Caco-2 (cell line): ENCODE data around the gene IQSEC3. TPM values are rescaled to one million over a fixed set of nuclear protein-coding genes. Genes with fewer than 3 reads are reported as not detected.

Source experiments
- BruUV-seq: library from RNA; stranded (reverse); fragments of 400-500 nt; replicated peaks from 2 replicates; lab custom pipeline; 2021; lab: Mats Ljungman, UMichigan
- CTCF ChIA-PET: fragments of 300-600 bp; sonication (Branson Sonifier 250); formaldehyde crosslinking; loops from one replicate; lab custom pipeline; 2022; ENCODE audit warnings: antibody characterized with exemption; lab: Charles Lee
- POLR2A ChIA-PET: fragments of 300-600 bp; sonication (Branson Sonifier 250); formaldehyde crosslinking; loops from one replicate; lab custom pipeline; 2022; ENCODE audit warnings: antibody characterized with exemption; lab: Charles Lee
- DNase-seq, 2 experiments: peaks; one replicate each; pipeline versions ENCODE4 v3.0.0 to v3.0.0-alpha.2; 2020 to 2022
- H3K27me3 ChIP-seq: replicated peaks from 2 replicates; pipeline ENCODE4 v1.6.0; 2011; ENCODE audit warnings: low read length; ENCODE audit not compliant: control insufficient read depth, insufficient read depth
- H3K36me3 ChIP-seq: 2 replicates; pipeline ENCODE4 v1.5.1; 2011; ENCODE audit warnings: low read length; ENCODE audit not compliant: control insufficient read depth, insufficient read depth
- H3K4me1 ChIP-seq: fragments of 250-450 bp; sonication (Bioruptor Pico); 2 replicates; pipeline ENCODE4 v1.5.1; 2020; ENCODE audit warnings: mild to moderate bottlenecking
- H3K4me3 ChIP-seq: 2 replicates; pipeline ENCODE4 v1.5.1; 2011; ENCODE audit warnings: low read depth, mild to moderate bottlenecking, control low read depth, low read length
- H3K9me3 ChIP-seq: fragments of 250-450 bp; sonication (Bioruptor Pico); 2 replicates; pipeline ENCODE4 v1.5.1; 2020; ENCODE audit warnings: mild to moderate bottlenecking, moderate library complexity
- H3K27ac Mint-ChIP-seq: one replicate; pipeline ENCODE4 v1.8.0; 2022; ENCODE audit warnings: mixed read lengths; ENCODE audit not compliant: unreplicated experiment
- H3K27me3 Mint-ChIP-seq: one replicate; pipeline ENCODE4 v1.8.0; 2022; ENCODE audit warnings: mixed read lengths; ENCODE audit not compliant: insufficient read depth, unreplicated experiment
- H3K36me3 Mint-ChIP-seq: one replicate; pipeline ENCODE4 v1.8.0; 2022; ENCODE audit warnings: mild to moderate bottlenecking, mixed read lengths; ENCODE audit not compliant: insufficient read depth, unreplicated experiment
- H3K4me1 Mint-ChIP-seq: one replicate; pipeline ENCODE4 v1.8.0; 2022; ENCODE audit warnings: low read depth, mixed read lengths; ENCODE audit not compliant: unreplicated experiment
- H3K4me3 Mint-ChIP-seq: one replicate; pipeline ENCODE4 v1.8.0; 2022; ENCODE audit warnings: mild to moderate bottlenecking, moderate library complexity, mixed read lengths; ENCODE audit not compliant: unreplicated experiment
- H3K9me3 Mint-ChIP-seq: one replicate; pipeline ENCODE4 v1.8.0; 2022; ENCODE audit warnings: mixed read lengths; ENCODE audit not compliant: unreplicated experiment
- intact Hi-C: fragments of 100-400 bp; cut with micrococcal nuclease; formaldehyde crosslinking; loops from one replicate; pipeline ENCODE4 v1.10.0; 2022; ENCODE audit not compliant: unreplicated experiment
- total RNA-seq: library from RNA; stranded (reverse); gene quantifications from 2 replicates; pipeline ENCODE4 v1.2.3, GENCODE V29; 2022
- TF ChIP-seq, protein P1 (sequence below), 2 experiments: fragments of 200-600 bp in 1 of 2; IDR thresholded peaks; 1 replicate in 1 of 2; 2 replicates in 1 of 2; pipeline versions ENCODE4 v1.5.1 to v1.8.0; 2011 to 2022; ENCODE audit warnings: antibody characterized with exemption in 1 of 2, control low read depth in 1 of 2, inconsistent platforms in 1 of 2, low read depth in 1 of 2, low read length in 1 of 2, mild to moderate bottlenecking in 1 of 2, moderate library complexity in 1 of 2; ENCODE audit not compliant: insufficient read depth in 1 of 2, severe bottlenecking in 1 of 2, unreplicated experiment in 1 of 2

IQSEC3 gene
- total RNA-seq, 1 experiment from 2014 or later = 0.59 TPM

- no peaks in the 10 kb centered on the region for H3K9me3 ChIP-seq
- Mint-ChIP-seq H3K27me3 (no peaks in the 10 kb centered on the region), H3K9me3 (no peaks in the 10 kb centered on the region), H3K36me3 (no peaks in the 10 kb centered on the region), H3K4me1 (peaks cover 14% of the 10 kb centered on the region), H3K4me3 (no peak overlapping the region), H3K27ac (no peak overlapping the region)
- no TSS peak for BruUV-seq
- intact Hi-C loops = no loop called here
- POLR2A ChIA-PET = no interaction called here
- CTCF ChIA-PET = interaction anchor here (0.6 kb wide), 1 partner anchor 16 kb away, joined by 5 read pairs; no protein-coding TSS in a partner anchor
- no peaks in the 10 kb centered on the region for H3K36me3 ChIP-seq
- no peaks in the 10 kb centered on the region for H3K27me3 ChIP-seq
- no peak overlapping the region for H3K4me3 ChIP-seq
- no peak for DNase-seq
- TF ChIP-seq, protein P1, sequence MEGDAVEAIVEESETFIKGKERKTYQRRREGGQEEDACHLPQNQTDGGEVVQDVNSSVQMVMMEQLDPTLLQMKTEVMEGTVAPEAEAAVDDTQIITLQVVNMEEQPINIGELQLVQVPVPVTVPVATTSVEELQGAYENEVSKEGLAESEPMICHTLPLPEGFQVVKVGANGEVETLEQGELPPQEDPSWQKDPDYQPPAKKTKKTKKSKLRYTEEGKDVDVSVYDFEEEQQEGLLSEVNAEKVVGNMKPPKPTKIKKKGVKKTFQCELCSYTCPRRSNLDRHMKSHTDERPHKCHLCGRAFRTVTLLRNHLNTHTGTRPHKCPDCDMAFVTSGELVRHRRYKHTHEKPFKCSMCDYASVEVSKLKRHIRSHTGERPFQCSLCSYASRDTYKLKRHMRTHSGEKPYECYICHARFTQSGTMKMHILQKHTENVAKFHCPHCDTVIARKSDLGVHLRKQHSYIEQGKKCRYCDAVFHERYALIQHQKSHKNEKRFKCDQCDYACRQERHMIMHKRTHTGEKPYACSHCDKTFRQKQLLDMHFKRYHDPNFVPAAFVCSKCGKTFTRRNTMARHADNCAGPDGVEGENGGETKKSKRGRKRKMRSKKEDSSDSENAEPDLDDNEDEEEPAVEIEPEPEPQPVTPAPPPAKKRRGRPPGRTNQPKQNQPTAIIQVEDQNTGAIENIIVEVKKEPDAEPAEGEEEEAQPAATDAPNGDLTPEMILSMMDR (IDR thresholded peaks at IDR 0.05; ENCODE audit: insufficient read depth in 1 of 2, low read depth in 1 of 2, low read length in 1 of 2, severe bottlenecking in 1 of 2, unreplicated experiment in 1 of 2) = no peak
- H3K4me1 ChIP-seq = peaks cover 9% of the 10 kb centered on the region
Measured at GRCh38 chr12:171276-171675, 104.7 kb downstream of the IQSEC3 start.

DNA sequence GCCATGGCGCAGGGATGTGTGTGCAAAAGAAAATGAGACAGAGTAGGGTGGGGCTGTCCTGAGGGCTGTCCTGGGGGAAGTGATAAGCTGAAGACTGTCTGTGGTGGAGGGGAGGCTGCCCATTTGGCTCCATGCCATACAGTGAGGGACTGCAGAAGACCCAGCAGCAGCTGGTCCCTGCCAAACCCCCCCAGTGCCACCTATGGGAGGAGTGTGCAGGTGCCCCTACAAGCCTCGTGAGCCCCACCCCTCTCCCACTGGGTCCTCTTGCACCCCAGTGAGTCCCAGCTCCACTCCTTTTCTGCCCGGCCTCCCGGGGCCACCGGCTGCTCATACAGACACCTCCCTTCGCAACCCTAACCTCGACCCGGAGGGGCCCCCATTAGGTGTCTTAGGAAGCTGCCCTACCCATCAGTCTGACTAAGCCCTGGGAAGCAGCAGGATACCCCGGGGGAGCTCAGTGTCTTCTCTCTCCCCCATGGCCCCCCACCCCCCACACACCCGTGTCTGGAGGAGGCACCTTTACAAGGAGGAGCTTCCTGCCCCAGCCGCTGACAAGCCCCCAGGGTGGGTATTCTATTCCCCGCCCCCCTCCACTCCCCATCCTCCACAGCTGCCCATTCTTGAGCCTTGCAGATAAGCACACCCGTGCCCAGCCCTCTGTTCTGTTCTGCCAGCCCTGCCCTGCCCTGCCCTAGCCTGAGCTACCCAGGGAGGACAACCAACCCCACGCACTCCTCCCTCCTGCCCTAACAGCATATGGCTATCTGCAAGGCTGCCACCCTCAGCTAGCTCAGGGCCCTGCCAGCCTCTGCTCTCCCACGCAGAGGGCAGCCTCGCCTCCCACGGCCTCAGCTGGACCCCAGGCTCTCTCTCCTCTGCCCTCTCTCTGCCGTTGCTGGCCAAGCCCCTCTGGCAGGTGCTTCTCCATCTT, 105.4 kb downstream of the IQSEC3 start:
- Histone ChIP-seq H3K36me3 (no peaks in the 10 kb centered on the region), H3K27me3 (no peaks in the 10 kb centered on the region), H3K4me3 (no peak overlapping the region), H3K9me3 (no peaks in the 10 kb centered on the region), H3K4me1 (peaks cover 9% of the 10 kb centered on the region)
- POLR2A ChIA-PET = no interaction called here
- Mint-ChIP-seq H3K9me3 (no peaks in the 10 kb centered on the region), H3K4me1 (peaks cover 19% of the 10 kb centered on the region), H3K36me3 (no peaks in the 10 kb centered on the region), H3K27ac (peak overlapping the region; percentile 63), H3K4me3 (no peak overlapping the region), H3K27me3 (no peaks in the 10 kb centered on the region)
- CTCF ChIA-PET = no interaction called here
- DNase-seq = no peak
- BruUV-seq = no TSS peak
- intact Hi-C loops = no loop called here
- TF ChIP-seq, protein P1 (IDR thresholded peaks at IDR 0.05; ENCODE audit: insufficient read depth in 1 of 2, low read depth in 1 of 2, low read length in 1 of 2, severe bottlenecking in 1 of 2, unreplicated experiment in 1 of 2) = no peak

DNA sequence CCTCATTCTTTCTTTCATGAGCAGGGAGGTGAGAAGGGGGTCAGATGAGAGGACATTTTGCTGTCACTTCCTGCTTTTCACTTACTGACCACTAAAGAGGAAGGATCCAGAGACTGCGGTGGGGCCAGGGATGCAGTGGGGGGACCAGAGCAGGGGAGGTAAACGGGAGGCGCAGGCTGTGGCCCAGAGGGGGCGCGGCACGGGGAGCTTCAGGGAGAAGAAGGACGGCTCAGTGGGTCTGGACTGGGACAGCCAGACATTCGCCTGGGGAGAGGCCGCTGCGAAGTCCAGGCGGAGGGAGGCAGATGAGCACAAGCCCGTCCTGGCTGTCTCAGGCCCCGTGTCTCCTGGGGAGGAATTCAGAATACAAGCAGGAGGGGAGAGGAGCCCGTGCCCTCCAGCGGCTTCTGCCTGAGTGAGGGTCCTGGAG, 106.2 kb downstream of the IQSEC3 start:
- ChIA-PET POLR2A (no interaction called here), CTCF (no interaction called here)
- Histone ChIP-seq H3K9me3 (no peaks in the 10 kb centered on the region), H3K4me3 (no peak overlapping the region), H3K36me3 (no peaks in the 10 kb centered on the region), H3K4me1 (peaks cover 7% of the 10 kb centered on the region), H3K27me3 (no peaks in the 10 kb centered on the region)
- TF ChIP-seq, protein P1 (IDR thresholded peaks at IDR 0.05; ENCODE audit: insufficient read depth in 1 of 2, low read depth in 1 of 2, low read length in 1 of 2, severe bottlenecking in 1 of 2, unreplicated experiment in 1 of 2) = no peak
- no peak overlapping the region for H3K4me3 Mint-ChIP-seq
- BruUV-seq = no TSS peak
- DNase-seq = no peak
- peak overlapping the region; percentile 63 for H3K27ac Mint-ChIP-seq
- H3K27me3 Mint-ChIP-seq = no peaks in the 10 kb centered on the region
- H3K4me1 Mint-ChIP-seq = peaks cover 14% of the 10 kb centered on the region
- no peaks in the 10 kb centered on the region for H3K9me3 Mint-ChIP-seq
- intact Hi-C loops = no loop called here
- no peaks in the 10 kb centered on the region for H3K36me3 Mint-ChIP-seq
